ENCODE measurements around the gene SIK1.
"Not testable (repeated sequence)": the region's sequence is repeated elsewhere in the genome, so short reads cannot be mapped to it uniquely, and the experiment has no call there.

SIK1 gene

GRCh38 chr21:43383351-43383750, 43.6 kb downstream of the SIK1 start:
- DNase-seq, result not testable (repeated sequence)

- DNase-seq, result not testable (repeated sequence)
Observed at GRCh38 chr21:43382902-43383301, 44.0 kb downstream of the SIK1 start.

- DNase-seq, result not testable (repeated sequence)
Observed at GRCh38 chr21:43380852-43381533, 45.9 kb downstream of the SIK1 start.

GRCh38 chr21:43380337-43380736, 46.6 kb downstream of the SIK1 start:
- DNase-seq, result not testable (repeated sequence)

GRCh38 chr21:43379626-43380122, 47.3 kb downstream of the SIK1 start:
- DNase-seq, result not testable (repeated sequence)

- DNase-seq, result no peak
Observed at GRCh38 chr21:43376478-43376882, 50.5 kb downstream of the SIK1 start.

- DNase-seq, result no peak
Observed at GRCh38 chr21:43375837-43376477, 51.0 kb downstream of the SIK1 start.

GRCh38 chr21:43375006-43375836, 51.7 kb downstream of the SIK1 start:
- no peak for DNase-seq

GRCh38 chr21:43374228-43374885, 52.6 kb downstream of the SIK1 start:
- no peak for DNase-seq

GRCh38 chr21:43373362-43374227, 53.3 kb downstream of the SIK1 start:
- no peak for DNase-seq

- no peak for DNase-seq
Observed at GRCh38 chr21:43372663-43373361, 54.1 kb downstream of the SIK1 start.

- no peak for DNase-seq
Observed at GRCh38 chr21:43371786-43372185, 55.1 kb downstream of the SIK1 start.

GRCh38 chr21:43370888-43371570, 55.9 kb downstream of the SIK1 start:
- no peak for DNase-seq

GRCh38 chr21:43370091-43370658, 56.8 kb downstream of the SIK1 start:
- DNase-seq, result no peak

- no peak for DNase-seq
Observed at GRCh38 chr21:43369596-43370090, 57.3 kb downstream of the SIK1 start.

GRCh38 chr21:43369124-43369523, 57.8 kb downstream of the SIK1 start:
- no peak for DNase-seq

- DNase-seq, result no peak
Observed at GRCh38 chr21:43368685-43369084, 58.2 kb downstream of the SIK1 start.

GRCh38 chr21:43367859-43368258, 59.1 kb downstream of the SIK1 start:
- no peak for DNase-seq

- no peak for DNase-seq
Observed at GRCh38 chr21:43367296-43367695, 59.6 kb downstream of the SIK1 start.

GRCh38 chr21:43366656-43367055, 60.3 kb downstream of the SIK1 start:
- no peak for DNase-seq

Measured in activated CD4-positive, alpha-beta T cell treated with anti-CD3 and anti-CD28 coated beads for 4 hours (primary cell).